H1 (cell line): Measurements from ENCODE around the gene TNFAIP1. TPM values are rescaled to one million over a fixed set of nuclear protein-coding genes. Genes with fewer than 3 reads are reported as not detected.

ENCODE experiments used
- CTCF ChIA-PET: fragments of 300-600 bp; sonication (Branson Sonifier 250); formaldehyde crosslinking; loops from one replicate; lab custom pipeline; 2021; ENCODE audit not compliant: partially characterized antibody; lab: Charles Lee
- POLR2A ChIA-PET: fragments of 300-600 bp; sonication (Branson Sonifier 250); formaldehyde crosslinking; loops from one replicate; lab custom pipeline; 2021; ENCODE audit warnings: inconsistent platforms; ENCODE audit not compliant: partially characterized antibody; lab: Charles Lee
- DNase-seq, 2 experiments: peaks; one replicate each; pipeline versions ENCODE4 v3.0.0 to v3.0.0-alpha.2; 2010 to 2022; ENCODE audit warnings: low spot score in 2 of 2, low read depth in 1 of 2, mixed read lengths in 1 of 2
- FAIRE-seq: peaks from 2 replicates; lab custom pipeline; 2011; peaks lifted over from hg19 to GRCh38; lab: Jason Lieb, UNC
- H2AFZ ChIP-seq: 2 replicates; pipeline ENCODE4 v1.8.1; 2012; ENCODE audit warnings: low read length, inconsistent platforms
- H2AK5ac ChIP-seq: 2 replicates; pipeline ENCODE4 v1.6.1; 2013; ENCODE audit warnings: low read depth, low read length
- H2BK120ac ChIP-seq: replicated peaks from 2 replicates; pipeline ENCODE3; 2013; ENCODE audit warnings: low read depth, low read length, inconsistent platforms
- H2BK12ac ChIP-seq: 2 replicates; pipeline ENCODE4 v1.6.1; 2013; ENCODE audit warnings: low read depth, low read length
- H2BK15ac ChIP-seq: 2 replicates; pipeline ENCODE4 v1.6.1; 2013; ENCODE audit warnings: low read length
- H2BK20ac ChIP-seq: 2 replicates; pipeline ENCODE4 v1.6.1; 2013; ENCODE audit warnings: low read length
- H2BK5ac ChIP-seq: 2 replicates; pipeline ENCODE4 v1.6.1; 2013; ENCODE audit warnings: low read depth, low read length
- H3K14ac ChIP-seq: 2 replicates; pipeline ENCODE4 v1.6.1; 2013; ENCODE audit warnings: inconsistent platforms; ENCODE audit not compliant: insufficient read length
- H3K18ac ChIP-seq: 2 replicates; pipeline ENCODE4 v1.6.1; 2013; ENCODE audit warnings: low read length; ENCODE audit errors: extremely low read depth
- H3K23ac ChIP-seq: 2 replicates; pipeline ENCODE4 v1.6.1; 2013; ENCODE audit warnings: inconsistent platforms; ENCODE audit not compliant: insufficient read length
- H3K23me2 ChIP-seq: 2 replicates; pipeline ENCODE4 v1.6.1; 2013; ENCODE audit warnings: low read depth, low read length
- H3K27ac ChIP-seq: 2 replicates; pipeline ENCODE4 v1.6.1; 2011; ENCODE audit warnings: low read depth, low read length, inconsistent platforms
- H3K27me3 ChIP-seq, 4 experiments: replicated peaks in 1 of 4; 1 replicate in 1 of 4; 2 replicates in 3 of 4; pipeline versions ENCODE4 v1.6.1 to v1.8.1; 2011 to 2013; ENCODE audit warnings: low read length in 3 of 4, mild to moderate bottlenecking in 3 of 4, inconsistent platforms in 2 of 4, mixed read lengths in 2 of 4, moderate library complexity in 1 of 4; ENCODE audit not compliant: control insufficient read depth in 3 of 4, insufficient read depth in 3 of 4; ENCODE audit errors: extremely low read depth in 1 of 4
- H3K36me3 ChIP-seq, 4 experiments: 2 replicates each; pipeline versions ENCODE4 v1.6.1 to v1.8.1; 2011 to 2013; ENCODE audit warnings: mild to moderate bottlenecking in 4 of 4, low read length in 3 of 4, moderate library complexity in 2 of 4, control low read depth in 1 of 4, inconsistent platforms in 1 of 4; ENCODE audit not compliant: insufficient read depth in 4 of 4, control insufficient read depth in 2 of 4
- H3K4ac ChIP-seq: replicated peaks from 2 replicates; pipeline ENCODE3; 2013; ENCODE audit warnings: low read length, low read depth, mixed read lengths, inconsistent platforms; ENCODE audit not compliant: insufficient read length
- H3K4me1 ChIP-seq, 4 experiments: replicated peaks in 1 of 4; 1 replicate in 1 of 4; 2 replicates in 3 of 4; pipeline versions ENCODE4 v1.6.1 to v1.8.1; 2011 to 2013; ENCODE audit warnings: low read length in 3 of 4, inconsistent platforms in 2 of 4, mixed read lengths in 1 of 4; ENCODE audit not compliant: insufficient read depth in 4 of 4, control insufficient read depth in 3 of 4
- H3K4me2 ChIP-seq, 2 experiments: 2 replicates each; pipeline versions ENCODE4 v1.6.1 to v1.8.1; 2011 to 2013; ENCODE audit warnings: low read depth in 2 of 2, low read length in 2 of 2, control low read depth in 1 of 2, inconsistent platforms in 1 of 2, mild to moderate bottlenecking in 1 of 2; ENCODE audit not compliant: insufficient read depth in 1 of 2
- H3K4me3 ChIP-seq, 4 experiments: fragments of 200-600, 300-600 bp in 1 of 4; sonication (generic), shearing (Covaris generic), sonication (Bioruptor Twin) in 1 of 4; 2 replicates each; pipeline versions ENCODE4 v1.5.1 to v1.8.1; 2011 to 2016; ENCODE audit warnings: low read length in 4 of 4, low read depth in 3 of 4, control low read depth in 2 of 4, inconsistent platforms in 2 of 4, mild to moderate bottlenecking in 2 of 4, mixed read lengths in 1 of 4, moderate library complexity in 1 of 4; ENCODE audit not compliant: insufficient read depth in 2 of 4; ENCODE audit errors: extremely low read depth in 1 of 4
- H3K56ac ChIP-seq: replicated peaks from 2 replicates; pipeline ENCODE3; 2013; ENCODE audit warnings: low read depth, mild to moderate bottlenecking, mixed read lengths, low read length, inconsistent platforms; ENCODE audit not compliant: insufficient read length
- H3K79me1 ChIP-seq: 2 replicates; pipeline ENCODE4 v1.6.1; 2013; ENCODE audit warnings: low read depth, low read length, control low read depth
- H3K79me2 ChIP-seq, 2 experiments: 2 replicates each; pipeline versions ENCODE4 v1.6.1 to v1.8.1; 2012 to 2013; ENCODE audit warnings: low read length in 2 of 2, mild to moderate bottlenecking in 2 of 2, inconsistent platforms in 1 of 2; ENCODE audit not compliant: insufficient read depth in 2 of 2, control insufficient read depth in 1 of 2
- H3K9ac ChIP-seq, 4 experiments: replicated peaks in 1 of 4; 1 replicate in 1 of 4; 2 replicates in 3 of 4; pipeline versions ENCODE4 v1.6.1 to v1.8.1; 2011 to 2013; ENCODE audit warnings: low read depth in 3 of 4, low read length in 3 of 4, control low read depth in 2 of 4, mild to moderate bottlenecking in 2 of 4, moderate library complexity in 2 of 4, inconsistent platforms in 1 of 4; ENCODE audit errors: extremely low read depth in 1 of 4
- H3K9me3 ChIP-seq, 2 experiments: 2 replicates each; pipeline versions ENCODE4 v1.6.1 to v1.8.1; 2012 to 2013; ENCODE audit warnings: mild to moderate bottlenecking in 2 of 2, moderate library complexity in 2 of 2, control low read depth in 1 of 2, inconsistent platforms in 1 of 2, low read depth in 1 of 2, low read length in 1 of 2, mixed read lengths in 1 of 2; ENCODE audit not compliant: insufficient read depth in 2 of 2
- H4K20me1 ChIP-seq, 2 experiments: replicated peaks in 1 of 2; 2 replicates each; pipeline versions ENCODE3 to v1.8.1; 2011 to 2013; ENCODE audit warnings: inconsistent platforms in 2 of 2, low read length in 2 of 2, mild to moderate bottlenecking in 1 of 2; ENCODE audit not compliant: insufficient read depth in 2 of 2, control insufficient read depth in 1 of 2
- H4K5ac ChIP-seq: 2 replicates; pipeline ENCODE4 v1.6.1; 2013; ENCODE audit warnings: low read length, low read depth, mixed read lengths, inconsistent platforms; ENCODE audit not compliant: insufficient read length
- H4K8ac ChIP-seq: 2 replicates; pipeline ENCODE4 v1.8.0; 2013; ENCODE audit warnings: mild to moderate bottlenecking, moderate library complexity, low read length, inconsistent platforms; ENCODE audit not compliant: insufficient read depth; ENCODE audit errors: extremely low read depth
- H4K91ac ChIP-seq: replicated peaks from 2 replicates; pipeline ENCODE3; 2013; ENCODE audit warnings: low read length, mixed read lengths, inconsistent platforms; ENCODE audit not compliant: insufficient read length
- KDM1A ChIP-seq: fragments of 200-600, 300-600 bp; sonication (generic); IDR thresholded peaks from 2 replicates; pipeline ENCODE4 v1.7.1; 2016; ENCODE audit warnings: mild to moderate bottlenecking, low read length, borderline replicate concordance
- NANOG ChIP-seq: IDR thresholded peaks from 2 replicates; pipeline ENCODE4 v1.6.1; 2011; ENCODE audit warnings: low read length, low read depth, mild to moderate bottlenecking, inconsistent platforms; ENCODE audit not compliant: insufficient read depth, poor library complexity, severe bottlenecking
- NRF1 ChIP-seq: IDR thresholded peaks from 2 replicates; pipeline ENCODE4 v1.6.1; 2011; ENCODE audit warnings: mild to moderate bottlenecking, low read depth, low read length, improper control_type of control experiment
- RXRA ChIP-seq: IDR thresholded peaks from 2 replicates; pipeline ENCODE4 v1.6.1; 2011; ENCODE audit warnings: low read depth, mild to moderate bottlenecking, low read length, moderate library complexity; ENCODE audit not compliant: insufficient read depth
- SP4 ChIP-seq: IDR thresholded peaks from 2 replicates; pipeline ENCODE4 v1.6.1; 2012; ENCODE audit warnings: low read length, inconsistent platforms
- WGBS, 2 experiments: shearing (Covaris generic) in 1 of 2; methylation state at CpG; one replicate each; pipeline versions ENCODE4 v1.1.6 to v1.1.7; 2013 to 2015; ENCODE audit warnings: low lambda C conversion rate in 2 of 2, mixed read lengths in 2 of 2, inconsistent platforms in 1 of 2, low coverage in 1 of 2, missing lambda C conversion rate in 1 of 2; ENCODE audit not compliant: insufficient replicate concordance in 2 of 2, insufficient coverage in 1 of 2, insufficient read length in 1 of 2; ENCODE audit errors: extremely low coverage in 1 of 2, missing lambda C conversion rate in 1 of 2; 5-methylcytosine and 5-hydroxymethylcytosine counted together
- polyA plus RNA-seq, 7 experiments: library from polyadenylated mRNA; depleted of rRNA in 3 of 7; stranded (reverse) in 5 of 7; unstranded in 2 of 7; fragments of >200 nt in 5 of 7; fragments of 200-250 nt in 2 of 7; gene quantifications; 1 replicate in 5 of 7; 2 replicates in 1 of 7; 4 replicates in 1 of 7; pipeline versions ENCODE4 v1.2.1 to v1.2.3, GENCODE V29; 2011 to 2013; ENCODE audit warnings: missing spikeins in 2 of 7, mixed read lengths in 2 of 7
- total RNA-seq: library from RNA; stranded (reverse); fragmentation: NEBNext Ultra II Directional; extraction: Animal tissue kit (Norgen Biotek cat#: 25700); gene quantifications from 2 replicates; pipeline ENCODE4 v1.2.1, GENCODE V29; 2021

The TNFAIP1 gene
- total and polyA plus RNA-seq, 2 of the 8 experiments (the other 6 are each of a cell fraction or from before 2014, with no cell fraction given) = 16.9 to 19.5 TPM

GRCh38 chr17:28298449-28298848 is 37.1 kb upstream of the TNFAIP1 start:
- H3K4me1 ChIP-seq = no peaks in the 10 kb centered on the region
- no peak overlapping the region for H2BK5ac ChIP-seq
- H3K14ac ChIP-seq = no peak overlapping the region
- H2BK20ac ChIP-seq = no peak overlapping the region
- H3K79me1 ChIP-seq = no peaks in the 10 kb centered on the region
- H4K5ac ChIP-seq = no peak overlapping the region
- no peak overlapping the region for H2BK15ac ChIP-seq
- no peak for DNase-seq
- H3K27ac ChIP-seq = no peak overlapping the region
- H3K9me3 ChIP-seq = no peaks in the 10 kb centered on the region
- H3K18ac ChIP-seq = no peak overlapping the region
- H2BK120ac ChIP-seq = no peak overlapping the region
- H4K20me1 ChIP-seq = no peaks in the 10 kb centered on the region
- CTCF ChIA-PET = interaction anchor here (1.4 kb wide), 1 partner anchor 40 kb away, joined by 3 read pairs; no protein-coding TSS in a partner anchor
- H3K27me3 ChIP-seq = no peaks in the 10 kb centered on the region
- WGBS, 2 experiments = 86% methylated on average over 3 of the region's 3 CpGs; no CpG with 5 or more reads in 1 of the 2 experiments
- H3K79me2 ChIP-seq = no peaks in the 10 kb centered on the region
- no peak overlapping the region for H4K91ac ChIP-seq
- H3K4ac ChIP-seq = no peak overlapping the region
- H3K23me2 ChIP-seq = no peaks in the 10 kb centered on the region
- H2BK12ac ChIP-seq = no peak overlapping the region
- H3K4me2 ChIP-seq = no peak overlapping the region
- no peak overlapping the region for H3K9ac ChIP-seq
- no peak overlapping the region for H3K23ac ChIP-seq
- FAIRE-seq = no peak
- H2AFZ ChIP-seq = no peak overlapping the region
- no peak overlapping the region for H4K8ac ChIP-seq
- H3K56ac ChIP-seq = no peak overlapping the region
- POLR2A ChIA-PET = interaction anchor here (1.2 kb wide), 1 partner anchor 20 kb away, joined by 3 read pairs; no protein-coding TSS in a partner anchor
- no peaks in the 10 kb centered on the region for H3K36me3 ChIP-seq
- H2AK5ac ChIP-seq = no peak overlapping the region
- no peak overlapping the region for H3K4me3 ChIP-seq
- no peak for TF ChIP-seq RXRA
- TF ChIP-seq SP4 = no peak
- no peak for TF ChIP-seq KDM1A
- TF ChIP-seq NRF1 = no peak
- TF ChIP-seq NANOG = no peak
